Coronary artery (tissue), 2 donors: ENCODE data around the gene RGL1.
A peak's percentile ranks its signal among the peaks of the same experiment; 100 is the strongest.

ENCODE experiments used
- DNase-seq: peaks from one replicate; pipeline ENCODE4 v3.0.0-alpha.2; 2017; ENCODE audit warnings: low spot score
- H3K27ac ChIP-seq, 2 donors: fragments of 200-600 bp; sonication (generic); one replicate each; pipeline ENCODE4 v1.5.1; 2016 to 2019
- H3K4me3 ChIP-seq: fragments of 200-600 bp; sonication (generic); 2 replicates; pipeline ENCODE4 v1.5.1; 2016; ENCODE audit warnings: mild to moderate bottlenecking, moderate library complexity
- CTCF ChIP-seq: fragments of 200-600 bp; sonication (generic); IDR thresholded peaks from one replicate; pipeline ENCODE4 v1.5.1; 2019; ENCODE audit warnings: antibody characterized with exemption

RGL1 gene

GRCh38 chr1:183905508-183906113 lies 100.7 kb downstream of the RGL1 start:
- no peak for DNase-seq
- Histone ChIP-seq H3K27ac (no peak overlapping the region), H3K4me3 (no peak overlapping the region)
- no peak for TF ChIP-seq CTCF

- Histone ChIP-seq H3K27ac (no peak overlapping the region), H3K4me3 (no peak overlapping the region)
- no peak for TF ChIP-seq CTCF
- DNase-seq, result no peak
These were observed 102.2 kb downstream of the RGL1 start for GRCh38 chr1:183907070-183907469.

DNA sequence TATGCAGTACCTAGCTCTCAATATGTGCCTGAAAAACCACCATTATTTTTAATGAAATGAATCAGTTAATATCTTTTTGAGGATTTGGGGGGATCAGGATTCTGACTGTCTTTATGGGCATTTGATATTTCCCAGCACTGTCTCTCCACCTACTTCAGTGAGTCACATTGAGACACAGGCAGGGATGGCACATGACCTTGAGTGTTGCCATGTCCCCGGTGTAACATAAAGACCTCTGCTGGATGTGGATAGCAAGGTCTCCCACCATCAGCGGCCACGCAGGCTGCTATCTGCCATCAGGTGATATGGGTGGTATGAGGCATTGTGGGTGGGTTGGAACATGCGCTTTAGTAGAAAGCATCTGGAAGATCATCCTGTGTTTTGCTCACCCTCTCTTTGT lies 103.2 kb downstream of the RGL1 start:
- no peak for TF ChIP-seq CTCF
- Histone ChIP-seq H3K27ac (no peak overlapping the region), H3K4me3 (no peak overlapping the region)
- no peak for DNase-seq

DNA sequence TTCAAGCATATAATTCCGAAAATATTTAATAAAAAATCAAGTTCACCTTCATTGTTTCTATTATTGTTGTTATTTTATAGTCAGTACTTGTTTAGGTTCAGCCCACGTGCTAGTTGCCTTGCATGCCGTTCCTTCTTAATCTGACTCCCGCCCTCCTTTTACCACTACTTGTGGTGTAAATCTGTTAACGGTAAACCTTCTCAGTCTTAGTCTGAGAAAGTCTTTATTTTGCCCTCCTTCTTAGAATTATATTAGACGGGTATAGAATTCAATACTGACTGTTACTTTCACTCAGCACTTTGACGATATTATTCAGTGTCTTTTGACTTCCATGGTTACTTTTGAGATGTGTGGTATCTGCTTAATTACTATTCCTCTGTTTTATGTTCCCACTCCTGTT lies 104.8 kb downstream of the RGL1 start:
- no peak overlapping the region for H3K4me3 ChIP-seq
- H3K27ac ChIP-seq, result no peak overlapping the region
- no peak for TF ChIP-seq CTCF
- DNase-seq, result no peak

DNA sequence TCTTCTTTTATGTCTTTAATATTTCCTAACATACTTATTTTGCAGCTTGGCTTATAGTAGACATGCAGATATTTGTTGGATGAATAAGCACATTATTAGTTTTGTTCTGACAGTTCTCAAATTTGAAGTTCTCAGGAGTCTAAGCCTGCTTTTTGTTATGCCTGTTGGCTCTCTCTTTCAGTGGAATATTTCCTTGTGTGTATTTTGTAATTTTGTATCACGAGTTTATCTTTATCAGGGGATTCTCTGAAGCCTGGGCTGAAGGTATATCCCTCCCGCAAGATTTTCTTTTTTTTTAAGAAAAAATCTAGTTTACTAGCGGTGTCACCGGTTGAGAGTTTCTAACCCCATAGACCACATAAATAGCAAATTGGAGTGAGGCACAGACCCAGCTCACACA lies 105.9 kb downstream of the RGL1 start:
- no peak overlapping the region for H3K4me3 ChIP-seq
- TF ChIP-seq CTCF, result no peak
- no peak for DNase-seq
- H3K27ac ChIP-seq, result no peak overlapping the region

GRCh38 chr1:183911285-183911684 lies 106.4 kb downstream of the RGL1 start:
- H3K27ac ChIP-seq, result no peak overlapping the region
- no peak for DNase-seq
- TF ChIP-seq CTCF, result no peak

GRCh38 chr1:183912265-183912886 lies 107.5 kb downstream of the RGL1 start:
- Histone ChIP-seq H3K4me3 (no peak overlapping the region), H3K27ac (peak overlapping the region in 1 of 2 donors; percentile 43)
- TF ChIP-seq CTCF, result no peak
- DNase-seq, result no peak

More at GRCh38 chr1:183911285-183911684, 106.4 kb downstream of the RGL1 start:
- no peak overlapping the region for H3K4me3 ChIP-seq
